NCI-H82 (cell line): ENCODE measurements around the gene DIPK2B.

Experiments
- DNase-seq: peaks from one replicate; lab custom pipeline; 2025; lab: John Stamatoyannopoulos, UW

The DIPK2B gene, protein sequence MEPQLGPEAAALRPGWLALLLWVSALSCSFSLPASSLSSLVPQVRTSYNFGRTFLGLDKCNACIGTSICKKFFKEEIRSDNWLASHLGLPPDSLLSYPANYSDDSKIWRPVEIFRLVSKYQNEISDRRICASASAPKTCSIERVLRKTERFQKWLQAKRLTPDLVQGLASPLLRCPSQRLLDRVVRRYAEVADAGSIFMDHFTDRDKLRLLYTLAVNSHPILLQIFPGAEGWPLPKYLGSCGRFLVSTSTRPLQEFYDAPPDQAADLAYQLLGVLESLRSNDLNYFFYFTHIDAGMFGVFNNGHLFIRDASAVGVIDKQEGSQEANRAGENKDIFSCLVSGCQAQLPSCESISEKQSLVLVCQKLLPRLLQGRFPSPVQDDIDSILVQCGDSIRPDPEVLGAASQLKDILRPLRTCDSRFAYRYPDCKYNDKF

DNA sequence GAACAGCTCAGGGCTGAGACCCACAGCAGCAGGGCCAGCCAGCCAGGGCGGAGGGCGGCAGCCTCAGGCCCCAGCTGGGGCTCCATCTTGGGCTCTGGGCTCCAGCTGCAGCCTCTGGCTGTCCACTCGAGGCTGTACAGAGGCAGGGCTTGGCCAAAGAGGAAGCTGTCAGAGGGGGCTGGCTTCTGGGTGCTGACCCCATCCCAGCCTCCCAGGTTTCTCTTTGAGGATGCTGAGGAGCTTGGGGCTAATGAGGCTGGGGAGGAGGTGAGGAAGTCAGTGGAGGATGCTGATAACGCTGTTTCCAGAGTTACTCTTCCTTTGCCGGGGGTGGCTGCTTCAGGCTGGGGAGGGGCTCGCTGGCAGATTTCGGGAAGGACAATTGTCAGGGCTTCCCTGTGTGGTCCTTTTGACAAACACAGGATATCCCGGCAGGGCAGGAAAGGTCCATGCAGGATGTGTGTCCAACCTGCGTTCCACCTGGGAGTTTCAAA lies at the start of gene DIPK2B:
Gene DIPK2B (minus strand): TSS at position 136 of the 494 bp plus-strand sequence. CDS start 50 bp downstream, at position 86.
- no peak for DNase-seq

DNA sequence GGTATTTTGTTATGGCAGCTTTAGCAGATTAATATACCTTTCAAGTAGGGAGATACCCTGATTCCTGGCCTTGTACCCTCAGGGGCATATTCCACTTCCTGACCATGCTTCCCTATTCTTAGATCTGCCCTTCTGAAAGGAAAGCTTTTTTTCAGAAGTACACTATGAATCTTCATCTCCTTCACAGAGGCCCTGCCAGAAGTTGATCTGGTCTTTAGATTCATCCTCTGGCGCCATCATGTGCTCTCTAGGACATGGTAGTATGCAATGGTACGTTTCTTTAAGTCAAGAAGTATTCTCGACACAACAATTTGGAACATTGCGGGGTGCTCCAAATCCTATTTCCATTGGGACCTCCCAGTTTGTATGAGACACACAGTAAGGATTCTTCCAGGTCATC lies 39.6 kb upstream of the DIPK2B start:
- no peak for DNase-seq

DNA sequence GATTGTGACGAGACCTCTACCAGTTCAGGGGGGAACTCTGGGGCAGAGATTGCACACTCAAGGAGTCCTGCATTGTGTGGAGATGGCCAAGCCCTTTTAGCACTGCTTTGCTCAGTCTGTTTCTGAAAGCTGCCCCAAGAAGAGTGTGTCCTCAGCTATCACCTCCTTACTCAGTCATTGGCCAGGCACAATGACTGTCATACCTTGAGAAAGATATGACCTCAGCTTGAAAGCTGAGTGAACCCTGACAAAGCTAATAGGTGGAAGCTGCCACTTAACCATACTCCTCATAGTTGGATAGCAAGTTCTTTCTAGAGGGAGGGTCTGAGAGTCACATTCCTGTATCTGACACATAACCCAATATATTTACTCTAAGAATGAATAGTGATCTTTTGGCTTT lies 37.8 kb upstream of the DIPK2B start:
- DNase-seq: no peak

DNA sequence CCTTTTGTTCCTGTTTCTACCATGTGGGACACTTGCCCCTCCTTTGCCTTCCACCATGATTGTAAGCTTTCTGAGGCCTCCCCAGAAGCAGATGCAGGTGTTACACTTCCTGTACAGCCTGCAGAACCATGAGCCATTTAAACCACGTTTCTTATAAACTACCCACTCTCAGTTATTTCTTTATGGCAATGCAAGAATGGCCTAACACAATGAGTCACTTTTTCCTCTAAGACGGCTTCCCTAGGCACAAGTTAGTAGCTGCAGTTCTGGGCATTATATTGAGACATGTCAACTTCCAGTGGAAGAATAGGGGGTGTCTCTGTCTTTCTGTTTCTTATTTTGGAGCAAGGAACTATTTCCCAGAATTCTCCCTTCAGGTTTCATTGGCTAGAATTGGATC lies 32.9 kb upstream of the DIPK2B start:
- DNase-seq: no peak

DNA sequence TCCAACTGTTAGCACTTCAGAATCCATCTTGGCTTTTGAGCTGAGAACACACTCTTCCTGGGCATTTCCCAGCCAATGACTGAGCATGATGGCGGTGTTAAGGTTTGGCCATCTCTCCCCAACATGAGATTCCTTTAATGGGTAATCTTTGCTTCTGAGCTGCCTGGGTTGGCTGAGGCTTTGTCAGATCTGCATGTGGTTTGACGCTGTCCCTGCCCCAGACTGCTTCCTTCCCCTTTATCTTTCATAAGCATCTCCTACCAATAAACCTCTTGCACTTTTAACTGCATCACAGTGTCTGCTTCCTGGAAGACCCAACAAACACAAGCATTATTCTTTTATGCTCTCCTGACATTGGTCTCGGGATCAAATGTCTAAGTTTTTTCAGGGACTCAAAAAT lies 31.5 kb upstream of the DIPK2B start:
- DNase-seq: no peak

DNA sequence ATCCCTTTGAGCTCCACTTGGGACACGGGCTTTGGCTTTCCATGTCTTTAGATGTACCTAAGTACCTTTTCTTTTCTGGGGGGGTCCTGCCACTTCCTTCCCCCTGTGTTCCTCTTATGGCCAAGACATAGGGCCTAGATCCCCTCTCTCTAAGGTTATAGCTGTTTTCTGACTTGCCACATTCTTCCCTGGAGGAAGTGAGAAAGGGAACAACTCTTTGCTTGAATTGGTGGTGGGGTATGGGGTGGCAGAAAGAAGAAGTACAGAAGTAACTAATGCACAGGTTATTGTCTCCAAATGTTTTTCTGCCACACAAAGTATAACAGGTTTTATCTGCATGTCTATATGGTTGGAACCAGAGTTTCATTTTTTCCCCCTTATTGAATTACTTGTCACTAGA lies 29.7 kb upstream of the DIPK2B start:
- no peak for DNase-seq

DNA sequence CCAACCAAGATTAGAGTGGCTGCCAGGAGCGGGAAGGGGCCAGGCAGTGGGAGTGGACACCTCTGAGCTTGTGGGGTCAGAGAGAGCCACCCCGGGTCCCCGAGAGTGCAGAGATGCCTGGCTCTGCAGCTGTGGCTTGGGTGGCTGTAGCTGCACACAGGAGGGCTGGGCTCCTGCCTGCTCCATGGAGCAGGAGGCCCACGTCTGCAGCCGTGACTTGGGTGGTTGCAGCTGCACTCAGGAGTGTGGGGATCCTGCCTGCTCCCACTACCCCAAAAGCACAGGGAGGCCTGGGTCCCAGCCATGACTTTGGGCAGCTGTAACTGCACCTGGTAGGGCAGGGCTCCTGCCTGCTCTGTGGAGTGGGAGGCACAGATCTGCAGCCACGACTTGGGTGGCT lies 28.7 kb upstream of the DIPK2B start:
- no peak for DNase-seq

DNA sequence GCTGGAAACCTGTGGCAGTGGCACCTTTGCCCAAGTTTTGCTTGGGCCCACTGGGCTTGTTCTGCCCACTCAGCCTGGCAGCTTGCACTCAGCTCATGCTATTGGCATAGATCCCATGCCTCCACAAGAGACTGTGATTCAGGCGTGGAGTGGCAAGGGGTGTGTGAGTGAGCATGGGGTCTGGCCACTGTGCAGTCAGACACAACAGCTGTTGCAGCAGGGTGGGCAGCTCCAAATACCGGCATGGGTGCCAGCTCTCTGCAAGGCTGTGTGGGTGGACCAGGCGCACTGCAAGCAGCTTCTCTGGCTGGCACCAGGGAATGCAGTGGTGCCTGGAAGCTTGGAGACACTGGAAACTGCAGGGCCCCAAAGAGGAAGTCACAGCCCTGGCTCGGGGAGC lies 27.4 kb upstream of the DIPK2B start:
- no peak for DNase-seq

DNA sequence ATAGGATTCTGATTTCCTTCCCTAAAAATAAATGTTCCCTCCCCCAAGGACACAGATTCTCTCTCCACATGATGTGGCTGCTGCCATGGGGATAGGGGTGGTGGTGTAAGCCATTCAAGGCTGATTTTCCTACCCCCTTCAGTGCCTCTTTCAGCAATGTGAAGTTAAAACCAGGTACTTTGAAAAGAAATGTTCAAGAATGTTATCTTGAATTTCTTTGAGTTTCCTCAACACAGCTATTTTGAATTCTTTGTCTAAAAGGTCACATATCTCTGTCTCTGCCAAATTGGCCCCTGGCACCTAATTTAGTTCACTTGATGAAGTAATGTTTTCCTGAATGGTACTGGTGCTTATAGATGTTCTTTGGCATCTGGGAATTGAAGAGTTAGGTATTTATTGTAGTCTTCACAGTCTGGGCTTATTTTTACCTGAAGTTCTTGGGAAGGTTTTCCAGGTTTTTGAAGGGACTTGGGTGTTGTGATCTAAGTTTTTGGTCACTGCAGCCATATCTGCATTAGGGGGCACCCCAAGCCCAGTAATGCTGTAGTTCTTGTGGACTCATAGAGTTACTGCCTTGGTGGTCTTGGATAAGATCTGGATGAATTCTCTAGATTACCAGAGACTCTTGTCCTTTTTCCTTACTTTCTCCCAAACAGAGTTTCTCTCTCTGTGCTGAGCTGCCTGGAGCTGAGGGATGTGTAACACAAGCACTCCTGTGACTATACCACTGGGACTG lies 7.6 kb upstream of the DIPK2B start:
- no peak for DNase-seq

DNA sequence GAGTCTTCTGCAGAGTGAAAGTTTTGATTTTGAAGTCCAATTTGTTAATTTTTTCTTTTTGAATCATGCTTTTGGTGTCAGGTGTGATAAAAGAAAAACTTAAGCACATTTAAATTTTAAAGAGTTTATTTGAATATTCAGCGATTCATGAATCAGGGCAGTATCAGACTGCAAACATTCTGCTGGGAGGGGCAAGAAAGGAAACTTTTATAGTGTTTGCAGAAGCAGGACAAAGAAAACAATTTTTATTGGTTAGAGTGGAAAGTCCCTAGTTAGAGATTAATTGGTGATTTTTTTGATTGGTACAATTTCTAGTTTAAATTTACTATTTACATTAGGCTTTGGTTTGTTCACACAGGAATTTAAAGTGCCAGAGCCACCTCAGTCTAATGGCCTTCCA lies 1.5 kb upstream of the DIPK2B start:
- no peak for DNase-seq

DNA sequence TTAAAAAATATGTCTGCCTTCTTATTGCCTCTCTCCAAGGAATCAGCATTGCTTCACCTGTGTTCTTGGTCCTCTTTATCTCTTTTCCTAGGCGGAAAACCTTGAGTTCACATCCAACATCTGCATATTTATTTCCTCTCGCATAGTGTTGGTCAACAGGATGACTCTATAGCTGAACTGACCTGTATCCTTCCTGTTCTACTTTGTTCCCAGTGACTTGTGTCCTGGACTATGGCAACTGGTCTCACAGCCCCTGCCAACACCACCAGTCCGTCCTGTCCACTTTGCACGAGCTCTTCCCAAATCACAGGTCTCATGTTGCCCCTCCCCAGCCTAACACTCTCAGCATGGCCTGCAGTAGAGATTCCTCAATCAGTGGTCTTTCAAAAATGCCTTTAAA lies 2.0 kb downstream of the DIPK2B start:
- no peak for DNase-seq

DNA sequence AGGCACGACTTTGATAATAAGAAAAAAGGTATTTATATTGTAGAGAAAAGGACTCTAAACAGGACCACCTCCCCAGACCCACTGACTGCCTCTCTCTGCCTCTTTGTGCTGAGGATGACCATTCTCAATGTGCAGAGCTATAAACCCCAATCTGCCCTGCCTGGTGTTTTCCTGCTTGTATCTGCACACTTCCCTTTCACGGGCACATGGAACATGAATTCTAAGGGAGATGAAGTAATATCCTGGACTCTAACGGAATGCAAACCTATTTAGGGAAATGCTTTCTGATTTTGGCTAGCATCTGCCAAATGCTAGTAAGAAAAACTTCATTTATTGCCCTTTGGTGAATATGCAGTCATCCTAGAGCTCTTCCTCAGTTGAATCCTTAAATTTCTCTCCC lies 2.4 kb downstream of the DIPK2B start:
- DNase-seq: no peak

DNA sequence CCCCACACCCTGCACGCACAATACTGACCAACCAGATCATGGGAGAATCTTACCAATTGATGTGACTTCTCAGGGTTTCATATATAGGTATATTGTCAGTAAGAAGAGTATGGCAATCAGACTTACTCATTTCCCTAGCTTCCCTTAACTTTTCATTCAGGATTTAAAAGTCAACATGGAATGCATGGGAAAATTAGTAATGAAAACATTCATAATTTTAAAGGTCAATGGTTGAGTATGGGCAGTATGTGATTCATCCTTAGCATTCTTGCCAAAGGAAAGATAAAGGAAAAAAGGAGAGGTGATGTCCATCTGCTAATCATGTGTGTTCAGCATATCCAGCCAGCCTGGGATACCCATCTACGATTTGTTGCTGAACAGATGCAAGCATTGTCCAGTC lies 4.0 kb downstream of the DIPK2B start:
- no peak for DNase-seq

DNA sequence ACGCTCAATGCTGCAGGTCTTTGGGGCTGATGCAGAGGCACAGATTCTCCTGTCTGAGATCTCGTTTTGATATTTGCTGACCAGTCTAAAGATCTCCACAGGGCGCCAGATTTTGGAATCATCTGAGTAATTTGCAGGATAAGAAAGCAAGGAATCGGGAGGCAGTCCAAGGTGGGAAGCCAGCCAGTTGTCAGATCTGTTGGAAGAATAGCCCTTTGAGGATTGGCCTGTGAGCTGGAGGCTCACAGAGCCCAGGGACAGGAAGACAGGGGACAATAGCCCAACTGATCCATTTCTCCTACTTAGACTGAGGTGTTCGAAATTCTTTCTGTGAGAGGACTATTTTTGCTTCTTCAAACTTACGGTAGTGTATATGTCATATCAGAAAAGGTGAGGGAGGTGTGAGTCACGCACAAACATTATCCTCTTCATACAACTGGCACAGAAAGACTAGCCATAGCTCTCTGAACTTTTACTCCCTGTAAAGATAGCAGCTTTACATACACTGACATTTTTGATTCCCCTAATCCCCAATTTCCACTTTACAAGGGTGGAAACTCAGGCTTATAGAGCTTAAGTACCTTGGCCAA lies 8.8 kb downstream of the DIPK2B start:
- no peak for DNase-seq

DNA sequence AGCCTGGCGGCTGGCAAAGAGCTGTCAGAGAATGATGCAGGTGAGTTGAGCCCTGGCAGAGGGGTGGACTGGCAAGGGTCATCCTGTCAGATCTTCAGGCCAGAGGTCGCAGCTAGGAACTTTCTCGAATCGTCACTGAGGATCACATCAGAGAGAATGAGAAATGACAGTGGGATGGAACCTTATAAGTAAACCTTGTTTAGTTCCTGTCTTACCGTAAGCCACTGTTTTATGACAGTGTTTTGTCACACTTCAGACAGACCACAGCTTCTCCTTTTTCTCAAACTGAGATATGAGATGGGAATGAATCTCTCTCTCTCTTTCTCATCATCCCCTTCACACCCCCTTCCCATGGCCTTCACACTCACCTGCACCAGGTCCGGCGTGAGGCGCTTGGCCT lies 9.3 kb downstream of the DIPK2B start:
- no peak for DNase-seq

DNA sequence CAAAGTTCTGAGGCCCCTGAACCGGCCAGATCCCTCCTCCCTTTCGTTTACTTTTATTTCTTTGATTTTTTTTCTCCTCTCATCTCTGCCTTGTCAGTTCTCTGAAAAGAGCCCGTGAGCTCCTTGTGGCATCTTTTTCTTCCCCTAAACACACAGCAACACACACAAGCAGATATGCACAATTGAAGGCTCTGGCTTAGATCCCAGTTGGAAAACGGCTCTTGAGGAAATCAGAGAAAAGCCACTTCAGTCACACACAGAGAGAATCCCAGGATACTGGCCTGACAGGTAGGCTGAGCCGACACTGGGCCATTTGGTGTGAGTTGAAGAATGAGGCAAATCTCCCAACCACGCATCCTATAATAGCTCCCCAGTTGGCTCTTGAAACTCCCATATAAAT lies 12.9 kb downstream of the DIPK2B start:
- DNase-seq: no peak

DNA sequence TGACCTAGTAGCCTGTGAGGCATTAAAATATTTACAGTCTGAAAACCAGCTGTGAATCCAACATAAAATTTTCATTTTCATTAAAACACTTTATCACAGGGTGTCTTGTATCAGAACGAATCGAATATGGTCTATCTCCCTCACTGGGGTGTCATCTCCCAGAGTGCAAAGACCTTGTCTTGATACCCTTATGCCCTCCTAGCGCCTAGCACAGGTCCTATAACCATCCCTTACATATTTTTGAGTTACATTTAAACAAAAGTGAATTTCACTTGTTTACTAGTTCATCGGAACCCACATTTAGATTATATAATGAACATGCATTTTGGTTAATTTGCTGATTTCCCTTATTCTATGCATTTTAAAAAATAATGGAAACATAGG lies 14.0 kb downstream of the DIPK2B start:
- no peak for DNase-seq

DNA sequence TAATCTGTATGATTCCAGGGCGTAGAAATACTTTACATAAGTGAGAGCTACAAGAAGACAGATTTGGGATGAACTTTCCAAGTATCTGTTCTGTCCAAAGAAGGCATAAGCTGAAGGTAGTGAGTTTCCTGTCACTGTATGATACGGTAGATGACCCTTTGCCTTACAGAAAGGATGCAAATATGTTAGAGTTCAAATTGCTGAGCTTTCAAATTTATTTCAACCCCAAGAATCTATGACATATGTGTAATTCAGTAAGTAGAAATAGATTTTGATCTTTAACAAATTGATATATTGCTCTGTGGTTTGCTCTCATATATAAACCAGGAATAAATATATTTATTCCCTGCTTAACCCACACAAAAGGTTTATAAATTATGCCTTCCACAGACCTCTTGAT lies 16.5 kb downstream of the DIPK2B start:
- DNase-seq: no peak

DNA sequence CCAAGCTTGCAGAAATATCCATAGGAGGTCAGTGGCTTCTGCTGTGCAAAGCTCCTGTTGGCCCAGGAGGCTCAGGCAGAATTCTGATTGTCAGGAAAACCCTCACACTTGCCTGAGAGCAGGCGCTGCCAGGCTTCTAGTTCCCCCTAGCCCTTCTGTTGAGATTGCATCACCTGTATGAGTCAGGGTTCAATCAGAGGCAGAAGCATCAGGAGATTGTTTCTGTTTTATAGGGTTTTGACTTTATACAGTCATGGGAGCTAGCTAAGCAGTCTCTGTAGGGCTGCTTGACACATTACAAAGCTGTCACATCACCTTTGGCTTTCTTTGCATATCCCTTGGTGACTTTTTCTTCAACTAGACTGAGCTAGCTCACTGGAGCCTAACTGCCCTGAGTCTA lies 27.8 kb downstream of the DIPK2B start:
- no peak for DNase-seq

DNA sequence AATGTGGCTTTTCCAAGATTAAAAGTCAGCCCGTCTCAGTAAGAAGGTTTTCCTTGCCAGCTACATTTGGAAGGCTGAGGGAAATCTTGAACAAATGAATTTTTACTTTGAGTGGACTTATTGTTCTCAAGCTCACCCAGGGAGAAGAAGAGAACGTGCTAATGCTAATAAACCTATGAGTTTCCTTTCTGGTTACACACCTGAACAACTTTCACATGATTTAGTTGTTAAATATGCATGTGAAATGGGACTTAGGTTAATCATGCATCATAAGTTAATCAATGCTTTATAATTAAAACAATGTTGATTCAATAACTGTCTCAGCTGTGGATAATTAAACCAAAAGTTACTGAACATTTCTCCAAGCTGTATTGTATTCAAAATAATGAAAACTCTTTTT lies 33.9 kb downstream of the DIPK2B start:
- no peak for DNase-seq

DNA sequence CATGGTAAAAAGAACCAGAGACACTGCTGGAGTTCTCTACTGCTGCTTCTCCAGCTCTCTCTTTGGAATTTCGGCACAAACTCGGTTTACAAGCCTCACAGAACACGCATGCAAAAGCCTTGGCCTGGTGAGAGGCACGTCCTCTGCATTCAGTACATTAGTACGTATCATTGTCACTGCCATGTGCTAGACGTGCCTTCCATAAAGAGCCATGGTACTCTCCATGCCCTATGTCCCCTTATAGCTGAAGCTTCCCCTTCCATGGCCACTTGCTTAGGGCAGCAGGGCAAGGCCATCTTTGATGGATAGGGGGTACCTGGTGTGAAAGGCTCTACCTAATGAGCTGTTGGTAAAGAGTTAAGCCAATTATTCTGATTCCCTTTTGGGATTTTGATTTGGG lies 35.0 kb downstream of the DIPK2B start:
- no peak for DNase-seq

DNA sequence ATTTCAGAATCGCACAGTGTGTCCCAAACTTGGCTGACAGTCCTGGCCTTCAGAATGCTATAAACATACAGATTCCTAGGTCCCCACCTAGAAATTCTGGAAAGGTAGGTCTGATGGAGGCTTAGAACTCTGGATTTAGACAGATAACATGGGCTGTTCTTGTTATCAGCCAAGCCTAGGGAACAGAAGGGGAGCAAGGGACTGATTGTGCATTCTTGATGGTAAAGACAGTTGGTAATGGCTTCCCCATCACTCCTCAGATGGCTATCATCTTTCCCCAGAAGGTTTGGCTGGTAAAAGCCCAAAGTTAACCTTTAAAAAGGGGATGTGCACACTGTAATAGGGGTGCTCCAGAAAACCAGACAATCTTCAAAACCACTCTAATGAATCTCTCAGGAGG lies 35.7 kb downstream of the DIPK2B start:
- no peak for DNase-seq

DNA sequence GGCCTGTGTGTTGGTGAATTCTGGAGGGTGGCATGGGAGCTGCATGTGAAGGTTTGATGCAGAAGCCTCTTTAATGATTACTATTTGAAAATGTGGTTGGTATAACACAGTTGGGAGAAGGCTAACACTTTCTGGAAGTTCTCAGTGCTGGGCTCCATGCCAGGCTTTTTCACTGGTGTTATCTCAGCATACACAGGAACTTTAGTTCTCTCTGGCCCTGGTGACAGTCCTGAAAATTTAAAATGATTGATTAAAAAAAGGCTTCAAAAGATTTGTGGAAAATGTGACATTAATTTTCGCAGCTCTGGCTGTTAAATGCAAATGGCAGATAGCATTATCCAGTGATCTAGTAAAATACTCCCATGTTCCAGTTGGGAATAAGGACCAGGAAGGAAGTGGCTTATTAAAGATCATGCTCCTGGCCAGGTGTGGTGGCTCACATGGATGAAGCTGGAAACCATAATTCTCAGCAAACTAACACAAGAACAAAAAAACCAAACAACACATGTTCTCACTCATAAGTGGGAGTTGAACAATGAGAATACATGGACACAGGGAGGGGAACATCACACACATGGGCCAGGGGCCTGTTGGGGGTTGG lies 36.6 kb downstream of the DIPK2B start:
- no peak for DNase-seq
